A673 (cell line): ENCODE data around the gene HOXC13. TPM values are rescaled to one million over a fixed set of nuclear protein-coding genes. Genes with fewer than 3 reads are reported as not detected.

ENCODE experiments used
- BruUV-seq: library from RNA; stranded (reverse); fragments of 400-500 nt; replicated peaks from 2 replicates; lab custom pipeline; 2021; lab: Mats Ljungman, UMichigan
- CTCF ChIA-PET: fragments of 300-600 bp; sonication (Branson Sonifier 250); formaldehyde crosslinking; loops from one replicate; lab custom pipeline; 2022; ENCODE audit warnings: antibody characterized with exemption; lab: Charles Lee
- POLR2A ChIA-PET: fragments of 300-600 bp; sonication (Branson Sonifier 250); formaldehyde crosslinking; loops from one replicate; lab custom pipeline; 2022; ENCODE audit warnings: antibody characterized with exemption; ENCODE audit not compliant: low non-redundant PET; lab: Charles Lee
- DNase-seq: peaks from one replicate; pipeline ENCODE4 v3.0.0-alpha.2; 2015; ENCODE audit warnings: low spot score
- H3K27ac ChIP-seq: fragments of 200-600 bp; sonication (generic); 2 replicates; pipeline ENCODE4 v1.5.1; 2016; ENCODE audit warnings: mixed run types, low read depth, mild to moderate bottlenecking, mixed read lengths, antibody characterized with exemption, low read length; ENCODE audit not compliant: poor library complexity, severe bottlenecking
- H3K27me3 ChIP-seq: fragments of 200-600 bp; sonication (generic); replicated peaks from 2 replicates; pipeline ENCODE4 v1.6.1; 2017; ENCODE audit warnings: mixed run types, low read depth, mild to moderate bottlenecking, mixed read lengths, antibody characterized with exemption, low read length; ENCODE audit not compliant: insufficient read depth, poor library complexity
- H3K36me3 ChIP-seq: fragments of 200-600 bp; sonication (generic); 2 replicates; pipeline ENCODE4 v1.6.1; 2016; ENCODE audit warnings: mixed run types, mild to moderate bottlenecking, mixed read lengths, antibody characterized with exemption, low read length; ENCODE audit not compliant: insufficient read depth, poor library complexity, severe bottlenecking
- H3K4me1 ChIP-seq: fragments of 200-600 bp; sonication (generic); 2 replicates; pipeline ENCODE4 v1.6.1; 2017; ENCODE audit warnings: mixed run types, mild to moderate bottlenecking, mixed read lengths, antibody characterized with exemption, low read length; ENCODE audit not compliant: insufficient read depth, poor library complexity, severe bottlenecking
- H3K4me3 ChIP-seq: fragments of 200-600 bp; sonication (generic); 2 replicates; pipeline ENCODE4 v1.5.1; 2016; ENCODE audit warnings: low read depth, mixed run types, mild to moderate bottlenecking, mixed read lengths, low read length; ENCODE audit not compliant: poor library complexity, severe bottlenecking
- H3K9me3 ChIP-seq: fragments of 200-600 bp; sonication (generic); 2 replicates; pipeline ENCODE4 v1.6.1; 2016; ENCODE audit warnings: mixed run types, low read depth, mild to moderate bottlenecking, mixed read lengths, antibody characterized with exemption, low read length; ENCODE audit not compliant: poor library complexity, severe bottlenecking
- EZH2 ChIP-seq: fragments of 200-600 bp; sonication (generic); IDR thresholded peaks from 2 replicates; pipeline ENCODE4 v1.6.1; 2017; ENCODE audit warnings: borderline replicate concordance, low read depth, mild to moderate bottlenecking, mixed read lengths, antibody characterized with exemption, low read length; ENCODE audit not compliant: poor library complexity, severe bottlenecking
- intact Hi-C: fragments of 100-400 bp; cut with micrococcal nuclease; formaldehyde crosslinking; loops from one replicate; pipeline ENCODE4 v1.10.0; 2022; ENCODE audit not compliant: unreplicated experiment
- total RNA-seq: library from RNA; stranded (reverse); gene quantifications from 2 replicates; pipeline ENCODE4 v1.2.3, GENCODE V29; 2021
- TF ChIP-seq, protein P1 (sequence below): fragments of 300-800, 200-600 bp; sonication (generic); conservative IDR thresholded peaks from 2 replicates; pipeline ENCODE4 v1.5.1; 2017; ENCODE audit warnings: low read depth, mild to moderate bottlenecking, antibody characterized with exemption, low read length, moderate library complexity, mixed read lengths

Gene HOXC13
- total RNA-seq, 1 experiment from 2014 or later, result 10.1 TPM

DNA sequence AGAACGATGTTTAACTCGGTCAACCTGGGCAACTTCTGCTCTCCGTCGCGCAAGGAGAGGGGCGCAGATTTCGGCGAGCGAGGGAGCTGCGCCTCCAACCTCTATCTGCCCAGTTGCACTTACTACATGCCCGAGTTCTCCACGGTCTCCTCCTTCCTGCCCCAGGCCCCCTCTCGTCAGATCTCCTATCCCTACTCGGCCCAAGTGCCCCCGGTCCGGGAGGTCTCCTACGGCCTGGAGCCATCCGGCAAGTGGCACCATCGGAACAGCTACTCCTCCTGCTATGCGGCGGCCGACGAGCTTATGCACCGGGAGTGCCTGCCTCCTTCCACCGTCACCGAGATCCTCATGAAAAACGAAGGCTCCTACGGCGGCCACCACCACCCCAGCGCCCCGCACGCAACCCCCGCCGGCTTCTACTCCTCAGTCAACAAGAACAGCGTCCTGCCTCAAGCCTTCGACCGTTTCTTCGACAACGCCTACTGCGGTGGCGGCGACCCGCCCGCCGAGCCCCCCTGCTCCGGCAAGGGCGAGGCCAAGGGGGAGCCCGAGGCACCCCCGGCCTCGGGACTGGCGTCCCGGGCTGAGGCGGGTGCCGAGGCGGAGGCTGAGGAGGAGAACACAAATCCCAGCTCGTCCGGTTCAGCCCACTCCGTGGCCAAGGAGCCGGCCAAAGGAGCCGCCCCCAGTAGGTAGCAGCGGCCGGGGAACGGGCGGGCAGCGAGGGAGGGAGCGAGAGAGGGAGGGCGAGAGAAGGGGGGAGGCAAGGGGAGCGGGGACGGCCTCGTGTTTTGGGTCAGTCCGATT is 34.8 kb downstream of the HOXC13 start:
- H3K36me3 ChIP-seq, result no peaks in the 10 kb centered on the region
- H3K4me1 ChIP-seq, result peaks cover 35% of the 10 kb centered on the region
- TF ChIP-seq EZH2, result no peak
- TF ChIP-seq, protein P1, sequence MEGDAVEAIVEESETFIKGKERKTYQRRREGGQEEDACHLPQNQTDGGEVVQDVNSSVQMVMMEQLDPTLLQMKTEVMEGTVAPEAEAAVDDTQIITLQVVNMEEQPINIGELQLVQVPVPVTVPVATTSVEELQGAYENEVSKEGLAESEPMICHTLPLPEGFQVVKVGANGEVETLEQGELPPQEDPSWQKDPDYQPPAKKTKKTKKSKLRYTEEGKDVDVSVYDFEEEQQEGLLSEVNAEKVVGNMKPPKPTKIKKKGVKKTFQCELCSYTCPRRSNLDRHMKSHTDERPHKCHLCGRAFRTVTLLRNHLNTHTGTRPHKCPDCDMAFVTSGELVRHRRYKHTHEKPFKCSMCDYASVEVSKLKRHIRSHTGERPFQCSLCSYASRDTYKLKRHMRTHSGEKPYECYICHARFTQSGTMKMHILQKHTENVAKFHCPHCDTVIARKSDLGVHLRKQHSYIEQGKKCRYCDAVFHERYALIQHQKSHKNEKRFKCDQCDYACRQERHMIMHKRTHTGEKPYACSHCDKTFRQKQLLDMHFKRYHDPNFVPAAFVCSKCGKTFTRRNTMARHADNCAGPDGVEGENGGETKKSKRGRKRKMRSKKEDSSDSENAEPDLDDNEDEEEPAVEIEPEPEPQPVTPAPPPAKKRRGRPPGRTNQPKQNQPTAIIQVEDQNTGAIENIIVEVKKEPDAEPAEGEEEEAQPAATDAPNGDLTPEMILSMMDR, result no peak
- BruUV-seq, result no TSS peak
- H3K27me3 ChIP-seq, result no peaks in the 10 kb centered on the region
- POLR2A ChIA-PET, result interaction anchor here (0.6 kb wide), 1 partner anchor 240 kb away, joined by 3 read pairs; no protein-coding TSS in a partner anchor
- CTCF ChIA-PET, result no interaction called here
- peak overlapping the region; percentile 91 for H3K27ac ChIP-seq
- DNase-seq, result peak; percentile 52
- intact Hi-C loops, result no loop called here
- peak overlapping the region; percentile 88 for H3K4me3 ChIP-seq
- peaks cover 6% of the 10 kb centered on the region for H3K9me3 ChIP-seq

- no TSS peak for BruUV-seq
Observed at GRCh38 chr12:53974084-53975063, 35.7 kb downstream of the HOXC13 start, which contains the start of gene HOTAIR. Gene HOTAIR, minus strand, starts transcription at chr12:53974954.

GRCh38 chr12:53975064-53975471 is 36.4 kb downstream of the HOXC13 start:
- Histone ChIP-seq H3K9me3 (peaks cover 6% of the 10 kb centered on the region), H3K4me1 (peaks cover 46% of the 10 kb centered on the region), H3K36me3 (no peaks in the 10 kb centered on the region), H3K4me3 (peak overlapping the region; percentile 88), H3K27ac (peak overlapping the region; percentile 91), H3K27me3 (no peaks in the 10 kb centered on the region)
- CTCF ChIA-PET, result no interaction called here
- POLR2A ChIA-PET, result no interaction called here
- TF ChIP-seq EZH2, result no peak
- TF ChIP-seq, protein P1, result no peak
- peak; percentile 40 for DNase-seq
- intact Hi-C loops, result no loop called here
- no TSS peak for BruUV-seq

More at GRCh38 chr12:53974084-53975063, 35.7 kb downstream of the HOXC13 start, which contains the start of gene HOTAIR:
- intact Hi-C loops, result no loop called here
- TF ChIP-seq EZH2, result no peak
- TF ChIP-seq, protein P1, result no peak
- Histone ChIP-seq H3K9me3 (peaks cover 6% of the 10 kb centered on the region), H3K4me3 (peak within 1 kb of the TSS; percentile 88), H3K27ac (peak within 1 kb of the TSS; percentile 91), H3K36me3 (no peaks in the 10 kb centered on the region), H3K27me3 (no peaks in the 10 kb centered on the region), H3K4me1 (peaks cover 41% of the 10 kb centered on the region)
- POLR2A ChIA-PET, result interaction anchor here (0.5 kb wide), 1 partner anchor 20 kb away, joined by 3 read pairs; no protein-coding TSS in a partner anchor
- peak; percentile 83 for DNase-seq
- CTCF ChIA-PET, result no interaction called here
